ENCODE results near the gene RDH12. TPM values are rescaled to one million over a fixed set of nuclear protein-coding genes. Genes with fewer than 3 reads are reported as not detected.

Gene RDH12
- total RNA-seq, 2 experiments from 2014 or later, result not detected

DNA sequence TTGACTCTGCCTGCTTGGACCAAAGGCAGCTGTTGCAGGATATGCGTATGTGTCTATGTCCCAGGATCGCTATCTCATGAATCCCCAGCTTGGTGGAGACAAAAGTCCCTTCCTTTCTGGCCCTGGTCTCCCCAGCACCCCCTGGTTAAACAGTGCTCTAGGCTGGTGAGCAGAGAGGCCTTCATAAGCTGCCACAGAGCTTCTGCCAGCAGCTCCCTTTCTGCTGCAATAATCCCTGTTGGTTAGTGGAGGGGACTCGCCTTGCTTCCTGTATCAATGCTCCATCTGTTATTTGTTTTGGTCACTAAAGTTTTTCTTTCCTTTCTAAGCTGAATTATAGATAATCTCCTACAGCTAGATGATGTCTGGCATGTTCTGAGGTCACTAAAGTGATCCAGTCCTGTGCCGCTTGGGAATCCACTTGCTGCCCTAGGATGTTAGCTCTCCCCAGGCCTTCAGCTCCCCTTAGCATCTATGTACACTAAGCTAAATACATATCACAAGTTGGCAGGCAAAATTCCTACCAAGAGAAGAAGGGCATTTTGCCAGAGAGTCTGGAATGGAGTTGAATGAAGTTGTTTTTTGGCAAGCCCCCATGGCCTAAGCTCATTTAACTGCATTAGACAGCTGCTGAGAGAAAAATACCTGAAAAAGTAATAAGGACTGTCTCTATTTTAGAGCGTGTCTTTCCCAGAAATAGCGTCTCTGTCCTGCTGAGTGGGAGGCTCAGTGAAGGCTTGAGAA, 47.8 kb downstream of the RDH12 start:
- ChIA-PET POLR2A (no interaction called here), CTCF (interaction anchor here (1.0 kb wide), 1 partner anchor 17 kb away, joined by 3 read pairs; no protein-coding TSS in a partner anchor)
- no peaks in the 10 kb centered on the region for H3K27me3 Mint-ChIP-seq
- no peak for DNase-seq
- H3K9me3 Mint-ChIP-seq, result peaks cover under 1% of the 10 kb centered on the region
- H3K27ac Mint-ChIP-seq, result no peak overlapping the region
- intact Hi-C loops (cut with micrococcal nuclease), result no loop called here
- peaks cover 11% of the 10 kb centered on the region for H3K4me1 Mint-ChIP-seq (ENCODE audit: low read depth)
- TF ChIP-seq, protein P1, sequence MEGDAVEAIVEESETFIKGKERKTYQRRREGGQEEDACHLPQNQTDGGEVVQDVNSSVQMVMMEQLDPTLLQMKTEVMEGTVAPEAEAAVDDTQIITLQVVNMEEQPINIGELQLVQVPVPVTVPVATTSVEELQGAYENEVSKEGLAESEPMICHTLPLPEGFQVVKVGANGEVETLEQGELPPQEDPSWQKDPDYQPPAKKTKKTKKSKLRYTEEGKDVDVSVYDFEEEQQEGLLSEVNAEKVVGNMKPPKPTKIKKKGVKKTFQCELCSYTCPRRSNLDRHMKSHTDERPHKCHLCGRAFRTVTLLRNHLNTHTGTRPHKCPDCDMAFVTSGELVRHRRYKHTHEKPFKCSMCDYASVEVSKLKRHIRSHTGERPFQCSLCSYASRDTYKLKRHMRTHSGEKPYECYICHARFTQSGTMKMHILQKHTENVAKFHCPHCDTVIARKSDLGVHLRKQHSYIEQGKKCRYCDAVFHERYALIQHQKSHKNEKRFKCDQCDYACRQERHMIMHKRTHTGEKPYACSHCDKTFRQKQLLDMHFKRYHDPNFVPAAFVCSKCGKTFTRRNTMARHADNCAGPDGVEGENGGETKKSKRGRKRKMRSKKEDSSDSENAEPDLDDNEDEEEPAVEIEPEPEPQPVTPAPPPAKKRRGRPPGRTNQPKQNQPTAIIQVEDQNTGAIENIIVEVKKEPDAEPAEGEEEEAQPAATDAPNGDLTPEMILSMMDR (IDR thresholded peaks at IDR 0.05), result no peak
- peaks cover 43% of the 10 kb centered on the region for H3K36me3 Mint-ChIP-seq (ENCODE audit: low read depth)
- no peak overlapping the region for H3K4me3 Mint-ChIP-seq
- no peak for ATAC-seq

DNA sequence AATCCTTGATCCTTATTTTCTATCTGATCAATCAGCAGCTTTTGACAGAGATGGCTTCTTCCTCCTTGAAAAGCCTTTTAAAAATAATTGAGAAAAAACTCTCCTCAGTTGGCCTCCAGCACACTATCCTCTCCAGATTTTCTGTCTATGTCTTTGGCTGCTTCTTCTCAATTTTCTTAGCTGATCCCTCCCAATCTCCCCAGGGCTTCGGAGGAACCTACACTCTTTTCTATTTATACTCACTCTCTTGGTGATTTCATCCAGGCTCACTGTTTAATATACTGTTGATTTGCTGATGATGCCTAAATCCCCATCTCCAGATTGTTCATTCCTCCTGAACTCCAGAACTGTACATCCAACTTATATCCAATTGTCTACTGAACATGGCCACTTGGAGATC, 54.8 kb downstream of the RDH12 start:
- H3K4me3 Mint-ChIP-seq, result no peak overlapping the region
- ATAC-seq, result no peak

DNA sequence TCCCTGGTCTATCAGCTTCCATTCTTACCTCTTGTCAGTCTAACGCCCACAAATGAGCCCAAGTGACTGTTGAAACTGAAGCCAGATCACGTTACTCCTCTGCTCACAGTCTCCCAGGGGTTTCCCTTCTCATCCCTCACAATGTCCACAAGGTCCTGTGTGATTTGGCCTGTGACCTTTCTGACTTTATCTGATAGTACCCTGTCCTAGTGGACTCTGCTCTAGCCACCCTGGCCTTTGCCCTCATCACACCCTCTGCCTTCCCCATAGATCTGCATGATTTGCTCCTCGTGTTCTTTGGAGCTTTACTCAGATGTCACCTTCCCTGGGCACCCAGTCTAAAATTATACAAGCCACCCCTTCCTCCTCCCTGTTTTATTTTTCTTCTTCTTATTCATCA, 55.5 kb downstream of the RDH12 start:
- H3K4me1 Mint-ChIP-seq (ENCODE audit: low read depth), result no peaks in the 10 kb centered on the region
- POLR2A ChIA-PET, result interaction anchor here (0.7 kb wide), 1 partner anchor 178 kb away, joined by 3 read pairs; no protein-coding TSS in a partner anchor
- intact Hi-C loops (cut with micrococcal nuclease), result no loop called here
- ATAC-seq, result no peak
- H3K36me3 Mint-ChIP-seq (ENCODE audit: low read depth), result peaks cover 19% of the 10 kb centered on the region
- CTCF ChIA-PET, result no interaction called here
- H3K27me3 Mint-ChIP-seq, result no peaks in the 10 kb centered on the region
- no peak for DNase-seq
- H3K4me3 Mint-ChIP-seq, result no peak overlapping the region
- H3K9me3 Mint-ChIP-seq, result no peaks in the 10 kb centered on the region
- H3K27ac Mint-ChIP-seq, result no peak overlapping the region
- TF ChIP-seq, protein P1 (IDR thresholded peaks at IDR 0.05), result no peak

More for the DNA sequence above, 54.8 kb downstream of the RDH12 start:
- H3K36me3 Mint-ChIP-seq (ENCODE audit: low read depth), result peaks cover 23% of the 10 kb centered on the region
- H3K27ac Mint-ChIP-seq, result no peak overlapping the region
- intact Hi-C loops (cut with micrococcal nuclease), result no loop called here
- ChIA-PET CTCF (no interaction called here), POLR2A (no interaction called here)
- DNase-seq, result no peak
- H3K4me1 Mint-ChIP-seq (ENCODE audit: low read depth), result no peaks in the 10 kb centered on the region
- TF ChIP-seq, protein P1 (IDR thresholded peaks at IDR 0.05), result no peak
- H3K27me3 Mint-ChIP-seq, result no peaks in the 10 kb centered on the region
- H3K9me3 Mint-ChIP-seq, result no peaks in the 10 kb centered on the region

DNA sequence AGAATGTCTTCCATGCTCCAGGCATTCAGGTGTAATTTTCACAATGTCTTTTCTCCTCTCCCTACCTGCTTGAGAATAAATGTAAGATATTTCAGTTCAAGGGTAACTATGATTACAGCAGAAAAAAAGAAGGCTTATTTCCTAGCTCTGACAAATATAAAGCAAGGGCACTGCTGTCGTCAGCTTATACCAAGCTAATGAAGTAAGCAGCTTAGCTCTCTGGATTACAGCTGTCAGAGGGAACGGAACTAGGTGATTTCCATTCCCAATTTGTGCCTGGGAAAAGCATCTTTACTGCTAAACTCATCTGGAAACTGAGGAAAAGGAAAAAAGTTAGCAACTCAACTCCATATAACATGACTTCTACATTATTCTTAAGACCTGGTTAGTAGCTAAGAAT, 58.2 kb downstream of the RDH12 start:
- CTCF ChIA-PET, result interaction anchor here (0.9 to 1.0 kb wide), 3 partner anchors 16 to 189 kb away, joined by 3 read pairs; no protein-coding TSS in a partner anchor
- Mint-ChIP-seq H3K4me3 (no peak overlapping the region), H3K27ac (no peak overlapping the region), H3K27me3 (no peaks in the 10 kb centered on the region), H3K9me3 (no peaks in the 10 kb centered on the region), H3K36me3 (ENCODE audit: low read depth) (peaks cover 7% of the 10 kb centered on the region), H3K4me1 (ENCODE audit: low read depth) (no peaks in the 10 kb centered on the region)
- POLR2A ChIA-PET, result interaction anchor here (1.0 kb wide), 1 partner anchor 160 kb away, joined by 3 read pairs; the partner anchor contains the start of gene PIGH
- TF ChIP-seq, protein P1 (IDR thresholded peaks at IDR 0.05), result no peak
- intact Hi-C loops (cut with micrococcal nuclease), result no loop called here
- DNase-seq (no peak), ATAC-seq (no peak)

DNA sequence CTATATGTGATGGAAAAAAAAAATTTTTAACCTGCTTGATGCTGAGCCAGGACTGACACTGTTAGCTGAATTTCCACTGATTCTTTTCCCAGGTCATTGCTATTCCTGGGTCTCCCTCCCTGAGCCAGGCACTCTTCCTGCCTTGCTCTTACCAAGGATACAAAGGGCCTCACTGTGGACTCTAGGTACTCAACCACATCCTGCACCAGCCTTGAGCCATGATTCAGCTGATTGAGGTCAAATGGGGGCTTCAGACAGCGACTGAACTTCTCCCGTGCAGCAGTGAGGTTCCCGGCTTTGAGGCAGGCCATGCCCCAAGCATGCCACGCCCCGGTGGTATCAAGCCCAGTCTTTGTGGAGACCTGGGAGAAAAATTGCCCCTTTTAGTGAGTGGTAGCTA, 60.4 kb downstream of the RDH12 start:
- no peak for DNase-seq
- Mint-ChIP-seq H3K27me3 (no peaks in the 10 kb centered on the region), H3K4me1 (ENCODE audit: low read depth) (no peaks in the 10 kb centered on the region), H3K9me3 (no peaks in the 10 kb centered on the region), H3K36me3 (ENCODE audit: low read depth) (peaks cover 9% of the 10 kb centered on the region), H3K4me3 (no peak overlapping the region), H3K27ac (no peak overlapping the region)
- ChIA-PET POLR2A (no interaction called here), CTCF (interaction anchor here (0.9 kb wide), 1 partner anchor 58 kb away, joined by 3 read pairs; no protein-coding TSS in a partner anchor)
- ATAC-seq, result no peak
- intact Hi-C loops (cut with micrococcal nuclease), result no loop called here
- TF ChIP-seq, protein P1 (IDR thresholded peaks at IDR 0.05), result no peak

Measured in activated CD8-positive, alpha-beta T cell treated with anti-CD3 and anti-CD28 coated beads for 36 hours (primary cell).